ENCODE data around the gene FAM131A.

GRCh38 chr3:184323696-184324095, 13.7 kb upstream of the FAM131A start:
- no peak for TF ChIP-seq CTCF (tag by site-specific recombination; IDR thresholded peaks at IDR 0.05)
- no peak for TF ChIP-seq PBX3 (CRISPR knock-in tag; IDR thresholded peaks at IDR 0.05)
- TF ChIP-seq ZNF223 (tag by site-specific recombination; IDR thresholded peaks at IDR 0.05): no peak
- TF ChIP-seq ZNF16 (tag by site-specific recombination; IDR thresholded peaks at IDR 0.05; ENCODE audit: low read depth): no peak
- no peak for TF ChIP-seq MZF1 (tag by site-specific recombination; IDR thresholded peaks at IDR 0.05; ENCODE audit: borderline replicate concordance)
- TF ChIP-seq ZNF157 (tag by site-specific recombination; IDR thresholded peaks at IDR 0.05): no peak
- no peak for TF ChIP-seq ZXDB (tag by site-specific recombination; IDR thresholded peaks at IDR 0.05)
